ENCODE results near the gene PEF1.
A peak's percentile ranks its signal among the peaks of the same experiment; 100 is the strongest.

Gene PEF1

GRCh38 chr1:31614414-31615005 lies 30.2 kb downstream of the PEF1 start:
- DNase-seq (ENCODE audit: insufficient read length, low spot score) (no peak), FAIRE-seq (no peak)
- no peak for TF ChIP-seq POLR2A (IDR thresholded peaks at IDR 0.05; ENCODE audit: low read depth, low read length)

GRCh38 chr1:31609514-31610118 lies 35.1 kb downstream of the PEF1 start:
- no peak for TF ChIP-seq POLR2A (IDR thresholded peaks at IDR 0.05; ENCODE audit: low read depth, low read length)
- FAIRE-seq (no peak), DNase-seq (ENCODE audit: insufficient read length, low spot score) (no peak)

DNA sequence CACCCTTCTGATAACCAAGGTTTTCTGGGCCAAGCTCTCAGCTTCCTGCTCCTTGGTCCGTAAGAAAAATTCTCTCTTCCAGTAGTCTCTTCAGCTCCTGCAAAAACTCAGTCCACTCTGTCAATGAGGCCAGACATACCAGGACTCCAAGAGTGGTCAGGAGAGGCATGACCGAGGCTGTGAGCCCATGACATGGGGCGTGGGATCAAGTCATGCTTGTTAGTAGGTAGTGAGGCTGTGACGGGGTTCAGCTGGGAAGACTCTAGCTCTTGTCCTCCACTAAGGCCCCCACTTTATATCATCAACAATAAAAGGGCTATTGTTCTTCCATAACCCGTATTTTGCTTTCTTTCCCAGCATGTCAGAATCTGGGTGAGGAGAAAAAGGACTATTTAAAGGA lies 37.3 kb downstream of the PEF1 start:
- FAIRE-seq (no peak), DNase-seq (ENCODE audit: insufficient read length, low spot score) (no peak)
- TF ChIP-seq POLR2A (IDR thresholded peaks at IDR 0.05; ENCODE audit: low read depth, low read length), result no peak

DNA sequence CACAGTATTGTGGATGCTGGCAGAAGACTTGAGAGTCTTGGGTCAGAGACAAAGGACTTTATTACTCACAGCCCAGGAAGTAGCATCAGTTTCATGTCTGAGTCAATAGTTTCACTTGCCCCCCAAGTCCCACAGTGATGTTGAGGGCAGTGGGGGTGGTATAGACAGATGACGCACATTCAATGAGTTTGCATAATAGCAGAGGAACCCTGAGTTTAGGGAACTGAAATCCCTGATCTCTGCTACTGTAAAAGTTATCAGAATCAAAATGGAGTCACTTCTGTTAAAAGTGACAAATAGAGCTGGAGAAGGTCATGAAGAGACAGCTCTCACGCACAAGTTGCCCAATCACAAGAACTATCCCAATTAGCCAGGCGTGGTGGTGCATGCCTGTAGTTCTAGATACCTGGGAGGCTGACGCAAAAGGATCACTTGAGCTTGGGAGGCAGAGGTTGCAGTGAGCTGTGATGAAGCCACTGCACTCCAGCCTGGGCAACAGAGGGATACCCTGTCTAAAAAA lies 38.7 kb downstream of the PEF1 start:
- DNase-seq (ENCODE audit: insufficient read length, low spot score) (no peak), FAIRE-seq (no peak)
- TF ChIP-seq POLR2A (IDR thresholded peaks at IDR 0.05; ENCODE audit: low read depth, low read length), result no peak

GRCh38 chr1:31602081-31602480 lies 42.6 kb downstream of the PEF1 start:
- FAIRE-seq (no peak), DNase-seq (ENCODE audit: insufficient read length, low spot score) (no peak)
- TF ChIP-seq POLR2A (IDR thresholded peaks at IDR 0.05; ENCODE audit: low read depth, low read length), result no peak

GRCh38 chr1:31600641-31601040 lies 44.0 kb downstream of the PEF1 start:
- DNase-seq (ENCODE audit: insufficient read length, low spot score) (no peak), FAIRE-seq (no peak)
- TF ChIP-seq POLR2A (IDR thresholded peaks at IDR 0.05; ENCODE audit: low read depth, low read length), result no peak

DNA sequence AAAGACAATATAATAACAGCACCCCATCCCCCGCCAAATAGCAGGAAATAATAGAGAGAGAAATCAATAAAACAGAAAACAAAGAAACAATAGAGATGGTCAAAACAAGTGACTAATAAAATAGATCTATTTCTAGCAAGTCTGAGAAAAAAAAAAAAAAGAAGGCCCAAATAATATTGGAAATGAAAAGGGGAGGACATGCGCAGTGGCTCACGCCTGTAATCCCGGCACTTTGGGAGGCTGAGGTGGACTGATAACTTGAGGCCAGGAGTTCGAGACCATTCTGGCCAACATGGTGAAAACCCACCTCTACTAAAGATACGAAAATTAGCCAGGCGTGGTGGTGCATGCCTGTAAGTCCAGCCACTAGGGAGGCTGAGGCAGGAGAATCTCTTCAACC lies 45.7 kb downstream of the PEF1 start:
- no peak for DNase-seq (ENCODE audit: insufficient read length, low spot score)
- FAIRE-seq, result no peak
- TF ChIP-seq POLR2A (IDR thresholded peaks at IDR 0.05; ENCODE audit: low read depth, low read length), result no peak

DNA sequence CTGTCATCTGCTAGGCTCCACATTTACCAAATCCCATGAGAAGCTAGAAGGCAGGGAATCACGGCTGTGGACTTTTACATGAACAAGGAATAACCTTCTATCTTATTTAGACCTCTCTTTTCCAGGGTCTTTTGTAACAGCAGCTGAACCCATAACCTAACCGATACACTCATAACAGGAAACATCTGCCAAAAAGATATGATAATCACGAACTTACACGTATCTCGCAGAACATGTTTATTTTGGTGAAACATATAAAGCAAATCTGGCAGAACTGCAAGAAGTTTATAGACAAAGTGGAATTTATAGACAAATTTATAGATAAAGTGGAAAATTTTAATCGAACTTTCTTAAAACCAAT lies 48.0 kb downstream of the PEF1 start:
- DNase-seq (ENCODE audit: insufficient read length, low spot score), result no peak
- FAIRE-seq, result no peak
- TF ChIP-seq POLR2A (IDR thresholded peaks at IDR 0.05; ENCODE audit: low read depth, low read length), result no peak

- TF ChIP-seq POLR2A (IDR thresholded peaks at IDR 0.05; ENCODE audit: low read depth, low read length), result no peak
- DNase-seq (ENCODE audit: insufficient read length, low spot score) (no peak), FAIRE-seq (no peak)
Observed at GRCh38 chr1:31595836-31596736, 48.6 kb downstream of the PEF1 start.

DNA sequence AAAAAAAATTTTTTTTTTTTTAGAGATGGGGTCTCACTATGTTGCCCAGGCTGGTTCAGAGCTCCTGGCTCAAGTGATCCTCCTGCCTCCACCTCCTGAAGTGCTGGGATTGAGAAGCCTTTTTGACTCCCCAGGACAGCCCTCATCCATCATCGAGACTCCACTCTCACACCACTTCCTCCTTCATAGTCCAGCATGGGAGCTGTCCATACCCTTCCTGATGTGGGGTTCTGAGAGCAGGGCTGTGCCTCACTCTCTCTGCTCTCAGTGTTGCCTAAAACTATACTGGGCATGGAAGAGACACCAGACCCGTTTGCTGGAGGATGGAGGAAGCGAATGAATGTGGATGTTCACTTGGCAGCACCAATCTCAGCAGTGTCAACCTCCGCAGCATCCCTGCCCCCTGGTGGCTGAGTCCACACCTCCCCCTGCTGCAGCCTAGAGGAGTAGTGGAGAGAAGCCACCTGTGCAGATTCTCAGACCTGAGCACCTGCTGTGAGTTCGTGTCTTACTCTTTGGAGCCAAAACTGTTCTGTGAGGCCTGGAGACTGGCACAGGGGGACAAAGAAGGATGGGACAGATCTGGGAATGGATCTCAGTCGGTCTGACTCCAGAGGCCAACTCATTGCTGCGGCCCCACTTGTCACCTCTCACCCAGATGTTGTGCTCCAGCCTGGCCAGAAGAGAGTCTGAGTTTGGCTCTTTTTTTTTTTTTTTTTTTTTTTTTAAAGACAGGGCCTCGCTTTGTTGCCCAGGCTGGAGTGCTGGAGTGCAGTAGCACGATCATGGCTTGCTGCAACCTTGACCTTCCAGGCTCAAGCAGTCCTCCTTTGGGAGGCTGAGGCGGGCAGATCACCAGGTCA lies 50.7 kb downstream of the PEF1 start:
- DNase-seq (ENCODE audit: insufficient read length, low spot score) (peak; percentile 68), FAIRE-seq (peak; percentile 72)
- TF ChIP-seq POLR2A (IDR thresholded peaks at IDR 0.05; ENCODE audit: low read depth, low read length), result no peak

GRCh38 chr1:31593136-31593665 lies 51.5 kb downstream of the PEF1 start:
- FAIRE-seq, result no peak
- no peak for TF ChIP-seq POLR2A (IDR thresholded peaks at IDR 0.05; ENCODE audit: low read depth, low read length)
- no peak for DNase-seq (ENCODE audit: insufficient read length, low spot score)

- no peak for FAIRE-seq
- no peak for TF ChIP-seq POLR2A (IDR thresholded peaks at IDR 0.05; ENCODE audit: low read depth, low read length)
- DNase-seq (ENCODE audit: insufficient read length, low spot score), result no peak
Observed at GRCh38 chr1:31592132-31592531, 52.5 kb downstream of the PEF1 start.

- TF ChIP-seq POLR2A (IDR thresholded peaks at IDR 0.05; ENCODE audit: low read depth, low read length), result no peak
- FAIRE-seq, result peak; percentile 60
- DNase-seq (ENCODE audit: insufficient read length, low spot score), result peak; percentile 90
Observed at GRCh38 chr1:31591425-31592093, 53.1 kb downstream of the PEF1 start.
